Esophagus muscularis mucosa (tissue), 4 donors: Measurements from ENCODE around the gene FADS3. TPM values are rescaled to one million over a fixed set of nuclear protein-coding genes. Genes with fewer than 3 reads are reported as not detected.
A peak's percentile ranks its signal among the peaks of the same experiment; 100 is the strongest.

Experiments
- DNase-seq: peaks from one replicate; pipeline ENCODE4 v3.0.0-alpha.2; 2017; ENCODE audit errors: extremely low spot score
- H3K27ac ChIP-seq, 4 donors: fragments of 200-600 bp; sonication (generic); replicated peaks in 1 of 4; 1 replicate in 3 of 4; 2 replicates in 1 of 4; pipeline ENCODE4 v1.5.1; 2016 to 2019; ENCODE audit warnings: mild to moderate bottlenecking in 1 of 4
- H3K27me3 ChIP-seq, 4 donors: fragments of 200-600 bp; sonication (generic); one replicate each; pipeline versions ENCODE4 v1.5.1 to v1.6.0; 2016 to 2019
- H3K36me3 ChIP-seq, 4 donors: fragments of 200-600 bp; sonication (generic); one replicate each; pipeline ENCODE4 v1.5.1; 2016 to 2019
- H3K4me1 ChIP-seq, 4 donors: fragments of 200-600 bp; sonication (generic); one replicate each; pipeline ENCODE4 v1.5.1; 2016 to 2019
- H3K4me3 ChIP-seq, 4 donors: fragments of 200-600 bp; sonication (generic); 1 replicate in 2 of 4; 2 replicates in 2 of 4; pipeline ENCODE4 v1.5.1; 2016 to 2019; ENCODE audit warnings: mild to moderate bottlenecking in 4 of 4, moderate library complexity in 1 of 4
- H3K9me3 ChIP-seq, 4 donors: fragments of 200-600 bp; sonication (generic); 1 replicate in 3 of 4; 2 replicates in 1 of 4; pipeline ENCODE4 v1.5.1; 2016 to 2019
- EP300 ChIP-seq: sonication (generic); formaldehyde crosslinking; IDR thresholded peaks from one replicate; pipeline ENCODE4 v1.6.1; 2017; ENCODE audit warnings: antibody characterized with exemption
- POLR2A ChIP-seq: fragments of 450-650 bp; IDR thresholded peaks from one replicate; pipeline ENCODE4 v1.6.1; 2017; ENCODE audit warnings: antibody characterized with exemption, moderate library complexity, mild to moderate bottlenecking, low read depth
- POLR2AphosphoS5 ChIP-seq, 2 donors: sonication (generic); formaldehyde crosslinking; IDR thresholded peaks; one replicate each; pipeline ENCODE4 v1.6.1; 2017; ENCODE audit warnings: antibody characterized with exemption in 2 of 2
- WGBS: methylation state at CpG from one replicate; pipeline ENCODE4 v1.1.5; 2018; 5-methylcytosine and 5-hydroxymethylcytosine counted together
- intact Hi-C: fragments of 100-400 bp; cut with DNase I; formaldehyde crosslinking; loops from one replicate; pipeline ENCODE4 v1.15.1; 2023
- total RNA-seq, 4 donors: library from RNA; depleted of rRNA; stranded (reverse); fragments of >200 nt; gene quantifications; one replicate each; pipeline versions ENCODE4 v1.1.0 to v1.2.1, GENCODE V29; 2016
- TF ChIP-seq, protein P1 (sequence below), 3 experiments: fragments of 200-600 bp in 2 of 3; fragments of 450-650 bp in 1 of 3; sonication (generic) in 2 of 3; IDR thresholded peaks; one replicate each; pipeline ENCODE4 v1.5.1; 2017 to 2019; ENCODE audit warnings: antibody characterized with exemption in 3 of 3, mild to moderate bottlenecking in 2 of 3, moderate library complexity in 1 of 3

The FADS3 gene
- total RNA-seq, 4 donors from 2014 or later: 42.4 to 103 (median 57.8) TPM

GRCh38 chr11:61923166-61924063 is 32.1 kb upstream of the FADS3 start:
- Histone ChIP-seq H3K36me3 (no peaks in the 10 kb centered on the region), H3K4me3 (no peak overlapping the region), H3K27me3 (peaks cover 0 to 20% (median 0%) of the 10 kb centered on the region in 4 donors), H3K27ac (peak overlapping the region; percentile 71 to 86 (median 82)), H3K4me1 (peaks cover 36 to 56% (median 47%) of the 10 kb centered on the region in 4 donors), H3K9me3 (no peaks in the 10 kb centered on the region)
- DNase-seq: peak; percentile 95
- peak; percentile 68 to 73 for TF ChIP-seq POLR2AphosphoS5 (IDR thresholded peaks at IDR 0.05)
- TF ChIP-seq EP300: no peak
- intact Hi-C loops: no loop called here
- 37% methylated on average over 7 of the region's 18 CpGs for whole genome bisulfite sequencing

DNA sequence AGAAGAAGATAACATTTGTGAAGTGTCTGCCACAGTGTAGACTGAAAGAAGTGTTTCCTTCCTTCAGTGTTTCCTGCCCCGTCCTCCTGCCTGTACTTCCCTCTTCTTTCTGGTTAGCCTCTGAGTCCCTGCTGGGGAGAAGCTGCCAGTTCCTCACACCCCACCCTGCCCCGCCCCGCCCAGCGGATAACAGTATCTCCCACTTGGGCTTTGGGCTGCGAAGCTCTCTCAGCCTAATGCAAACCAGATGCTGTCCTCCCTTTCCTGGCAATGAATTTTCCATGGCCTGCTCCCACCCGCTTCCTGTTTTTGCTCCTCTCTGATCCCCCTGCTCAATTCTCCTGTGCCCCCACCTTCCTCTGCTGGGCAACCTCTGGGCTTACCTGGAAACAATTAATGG is 31.2 kb upstream of the FADS3 start:
- peak overlapping the region; percentile 71 to 86 (median 82) for H3K27ac ChIP-seq
- WGBS: 43% methylated on average over 6 of the region's 6 CpGs
- peak; percentile 96 for DNase-seq
- no peaks in the 10 kb centered on the region for H3K36me3 ChIP-seq
- TF ChIP-seq POLR2A (no peak), POLR2AphosphoS5 (IDR thresholded peaks at IDR 0.05) (peak; percentile 35 to 48)
- no peak overlapping the region for H3K4me3 ChIP-seq
- peaks cover 44 to 64% (median 56%) of the 10 kb centered on the region in 4 donors for H3K4me1 ChIP-seq
- intact Hi-C loops: no loop called here
- peaks cover 0 to 20% (median 0%) of the 10 kb centered on the region in 4 donors for H3K27me3 ChIP-seq
- no peaks in the 10 kb centered on the region for H3K9me3 ChIP-seq

- no peaks in the 10 kb centered on the region for H3K9me3 ChIP-seq
- 91% methylated on average over 3 of the region's 3 CpGs for WGBS
- intact Hi-C loops: no loop called here
- no peak for DNase-seq
- H3K36me3 ChIP-seq: no peaks in the 10 kb centered on the region
- H3K4me3 ChIP-seq: no peak overlapping the region
- TF ChIP-seq EP300 (no peak), POLR2A (no peak), POLR2AphosphoS5 (IDR thresholded peaks at IDR 0.05) (no peak)
- TF ChIP-seq, protein P1, sequence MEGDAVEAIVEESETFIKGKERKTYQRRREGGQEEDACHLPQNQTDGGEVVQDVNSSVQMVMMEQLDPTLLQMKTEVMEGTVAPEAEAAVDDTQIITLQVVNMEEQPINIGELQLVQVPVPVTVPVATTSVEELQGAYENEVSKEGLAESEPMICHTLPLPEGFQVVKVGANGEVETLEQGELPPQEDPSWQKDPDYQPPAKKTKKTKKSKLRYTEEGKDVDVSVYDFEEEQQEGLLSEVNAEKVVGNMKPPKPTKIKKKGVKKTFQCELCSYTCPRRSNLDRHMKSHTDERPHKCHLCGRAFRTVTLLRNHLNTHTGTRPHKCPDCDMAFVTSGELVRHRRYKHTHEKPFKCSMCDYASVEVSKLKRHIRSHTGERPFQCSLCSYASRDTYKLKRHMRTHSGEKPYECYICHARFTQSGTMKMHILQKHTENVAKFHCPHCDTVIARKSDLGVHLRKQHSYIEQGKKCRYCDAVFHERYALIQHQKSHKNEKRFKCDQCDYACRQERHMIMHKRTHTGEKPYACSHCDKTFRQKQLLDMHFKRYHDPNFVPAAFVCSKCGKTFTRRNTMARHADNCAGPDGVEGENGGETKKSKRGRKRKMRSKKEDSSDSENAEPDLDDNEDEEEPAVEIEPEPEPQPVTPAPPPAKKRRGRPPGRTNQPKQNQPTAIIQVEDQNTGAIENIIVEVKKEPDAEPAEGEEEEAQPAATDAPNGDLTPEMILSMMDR (IDR thresholded peaks at IDR 0.05): no peak
- peaks cover 0 to 20% (median 0%) of the 10 kb centered on the region in 4 donors for H3K27me3 ChIP-seq
- peak overlapping the region; percentile 71 to 86 (median 82) for H3K27ac ChIP-seq
- peaks cover 48 to 74% (median 65%) of the 10 kb centered on the region in 4 donors for H3K4me1 ChIP-seq
These were observed 30.1 kb upstream of the FADS3 start for GRCh38 chr11:61921446-61921845.

- H3K27ac ChIP-seq: peak overlapping the region; percentile 72 to 85 (median 76)
- intact Hi-C loops: no loop called here
- H3K36me3 ChIP-seq: no peaks in the 10 kb centered on the region
- H3K27me3 ChIP-seq: peaks cover 0 to 20% (median 0%) of the 10 kb centered on the region in 4 donors
- WGBS: 67% methylated on average over 13 of the region's 13 CpGs
- DNase-seq: peak; percentile 82
- no peak overlapping the region for H3K4me3 ChIP-seq
- peaks cover 48 to 85% (median 78%) of the 10 kb centered on the region in 4 donors for H3K4me1 ChIP-seq
- no peak for TF ChIP-seq POLR2AphosphoS5 (IDR thresholded peaks at IDR 0.05)
- TF ChIP-seq, protein P1 (IDR thresholded peaks at IDR 0.05): no peak
- TF ChIP-seq EP300: no peak
- no peak for TF ChIP-seq POLR2A
- no peaks in the 10 kb centered on the region for H3K9me3 ChIP-seq
These were observed 28.6 kb upstream of the FADS3 start for GRCh38 chr11:61919705-61920631.

- Histone ChIP-seq H3K4me1 (peaks cover 48 to 87% (median 82%) of the 10 kb centered on the region in 4 donors), H3K9me3 (no peaks in the 10 kb centered on the region), H3K27ac (peak overlapping the region; percentile 72 to 85 (median 76)), H3K4me3 (no peak overlapping the region), H3K36me3 (no peaks in the 10 kb centered on the region), H3K27me3 (peaks cover 0 to 20% (median 0%) of the 10 kb centered on the region in 4 donors)
- no peak for DNase-seq
- no peak for TF ChIP-seq POLR2AphosphoS5 (IDR thresholded peaks at IDR 0.05)
- TF ChIP-seq POLR2A: no peak
- TF ChIP-seq, protein P1 (IDR thresholded peaks at IDR 0.05): no peak
- no peak for TF ChIP-seq EP300
- intact Hi-C loops: no loop called here
- 66% methylated on average over 6 of the region's 6 CpGs for WGBS
These were observed 27.8 kb upstream of the FADS3 start for GRCh38 chr11:61918938-61919704.
